ENCODE measurements around the gene AHCYL2. TPM values are rescaled to one million over a fixed set of nuclear protein-coding genes. Genes with fewer than 3 reads are reported as not detected.

The AHCYL2 gene
- total and polyA plus RNA-seq, 2 of the 8 experiments (the other 6 are each of a cell fraction or from before 2014, with no cell fraction given): 20.7 to 25.4 TPM

- TF ChIP-seq CBX8 (IDR thresholded peaks at IDR 0.05; ENCODE audit: borderline replicate concordance, low read depth, low read length) (no peak), TCF12 (IDR thresholded peaks at IDR 0.05; ENCODE audit: low read depth, low read length) (no peak), GTF2F1 (IDR thresholded peaks at IDR 0.05; ENCODE audit: borderline replicate concordance, low read depth, low read length) (no peak)
These were observed 215.3 kb downstream of the AHCYL2 start (continued) for GRCh38 chr7:129439963-129440625.
